Peyer's patch (tissue), 4 donors: Measurements from ENCODE around the gene NUAK1. TPM values are rescaled to one million over a fixed set of nuclear protein-coding genes. Genes with fewer than 3 reads are reported as not detected.

Experiments
- DNase-seq, 3 donors: peaks; one replicate each; pipeline ENCODE4 v3.0.0-alpha.2; 2017 to 2019
- H3K27ac ChIP-seq, 4 donors: fragments of 200-600 bp; sonication (generic); one replicate each; pipeline ENCODE4 v1.5.1; 2016 to 2019
- H3K27me3 ChIP-seq, 2 donors: fragments of 200-600 bp; sonication (generic); one replicate each; pipeline ENCODE4 v1.5.1; 2019
- H3K36me3 ChIP-seq, 3 donors: fragments of 200-600 bp; sonication (generic); one replicate each; pipeline ENCODE4 v1.5.1; 2016 to 2019
- H3K4me1 ChIP-seq, 4 donors: fragments of 200-600 bp; sonication (generic); one replicate each; pipeline ENCODE4 v1.5.1; 2016 to 2019
- H3K4me3 ChIP-seq, 4 donors: fragments of 200-600 bp; sonication (generic); 1 replicate in 3 of 4; 2 replicates in 1 of 4; pipeline ENCODE4 v1.5.1; 2016 to 2019; ENCODE audit warnings: mild to moderate bottlenecking in 1 of 4
- H3K9me3 ChIP-seq, 4 donors: fragments of 200-600 bp; sonication (generic); one replicate each; pipeline ENCODE4 v1.5.1; 2016 to 2019; ENCODE audit warnings: mild to moderate bottlenecking in 1 of 4
- POLR2A ChIP-seq, 2 donors: fragments of 450-650 bp; IDR thresholded peaks; one replicate each; pipeline ENCODE4 v1.5.1; 2017; ENCODE audit warnings: antibody characterized with exemption in 2 of 2, mild to moderate bottlenecking in 2 of 2, moderate library complexity in 2 of 2
- total RNA-seq, 4 donors: library from RNA; depleted of rRNA; stranded (reverse); fragments of >200 nt; gene quantifications; one replicate each; pipeline ENCODE4 v1.1.0, GENCODE V29; 2016
- TF ChIP-seq, protein P1 (sequence below), 6 experiments: fragments of 450-650 bp in 4 of 6; fragments of 200-600 bp in 2 of 6; sonication (generic) in 1 of 6; IDR thresholded peaks; one replicate each; pipeline ENCODE4 v1.5.1; 2017 to 2019; ENCODE audit warnings: antibody characterized with exemption in 6 of 6, mild to moderate bottlenecking in 3 of 6, moderate library complexity in 1 of 6

NUAK1 gene
- total RNA-seq, 4 donors from 2014 or later: 2.1 to 7.7 (median 4.6) TPM

DNA sequence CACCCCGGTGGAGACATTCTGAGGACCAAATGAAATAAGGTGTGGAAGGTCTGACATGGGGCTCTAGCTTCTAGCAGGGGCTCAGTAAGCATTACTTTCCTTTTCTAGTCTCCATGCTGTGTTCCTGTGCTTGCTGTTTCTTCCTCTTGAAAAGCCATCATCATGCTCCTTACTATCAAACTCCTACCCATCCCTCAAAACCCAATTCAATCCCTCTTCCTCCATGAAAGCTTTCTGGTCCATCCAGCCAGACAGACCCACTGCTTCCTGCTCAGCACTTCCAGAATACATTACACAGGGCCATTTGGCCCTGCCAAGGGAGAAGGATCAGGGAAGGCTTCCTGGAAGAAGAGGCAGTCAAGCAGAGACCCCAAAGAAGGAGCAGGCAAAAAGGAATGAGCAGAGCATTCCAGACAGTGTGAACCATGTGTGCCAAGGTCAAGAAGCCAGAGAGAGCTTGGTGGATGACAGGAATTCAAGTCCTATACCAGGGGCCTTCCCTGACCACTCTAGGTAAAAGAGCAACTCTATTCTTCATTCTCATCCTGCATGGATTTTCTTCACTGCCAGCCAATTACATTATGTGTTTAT lies 59.5 kb downstream of the NUAK1 start:
- Histone ChIP-seq H3K9me3 (no peaks in the 10 kb centered on the region), H3K27me3 (no peaks in the 10 kb centered on the region), H3K4me1 (peaks cover 0 to 5% (median 0%) of the 10 kb centered on the region in 4 donors), H3K4me3 (no peak overlapping the region), H3K27ac (no peak overlapping the region), H3K36me3 (no peaks in the 10 kb centered on the region)
- TF ChIP-seq POLR2A (IDR thresholded peaks at IDR 0.05): no peak
- TF ChIP-seq, protein P1, sequence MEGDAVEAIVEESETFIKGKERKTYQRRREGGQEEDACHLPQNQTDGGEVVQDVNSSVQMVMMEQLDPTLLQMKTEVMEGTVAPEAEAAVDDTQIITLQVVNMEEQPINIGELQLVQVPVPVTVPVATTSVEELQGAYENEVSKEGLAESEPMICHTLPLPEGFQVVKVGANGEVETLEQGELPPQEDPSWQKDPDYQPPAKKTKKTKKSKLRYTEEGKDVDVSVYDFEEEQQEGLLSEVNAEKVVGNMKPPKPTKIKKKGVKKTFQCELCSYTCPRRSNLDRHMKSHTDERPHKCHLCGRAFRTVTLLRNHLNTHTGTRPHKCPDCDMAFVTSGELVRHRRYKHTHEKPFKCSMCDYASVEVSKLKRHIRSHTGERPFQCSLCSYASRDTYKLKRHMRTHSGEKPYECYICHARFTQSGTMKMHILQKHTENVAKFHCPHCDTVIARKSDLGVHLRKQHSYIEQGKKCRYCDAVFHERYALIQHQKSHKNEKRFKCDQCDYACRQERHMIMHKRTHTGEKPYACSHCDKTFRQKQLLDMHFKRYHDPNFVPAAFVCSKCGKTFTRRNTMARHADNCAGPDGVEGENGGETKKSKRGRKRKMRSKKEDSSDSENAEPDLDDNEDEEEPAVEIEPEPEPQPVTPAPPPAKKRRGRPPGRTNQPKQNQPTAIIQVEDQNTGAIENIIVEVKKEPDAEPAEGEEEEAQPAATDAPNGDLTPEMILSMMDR (IDR thresholded peaks at IDR 0.05): no peak
- DNase-seq: no peak

- Histone ChIP-seq H3K27ac (no peak overlapping the region), H3K36me3 (no peaks in the 10 kb centered on the region), H3K4me3 (no peak overlapping the region), H3K4me1 (peaks cover 0 to 5% (median 0%) of the 10 kb centered on the region in 4 donors), H3K27me3 (no peaks in the 10 kb centered on the region), H3K9me3 (no peaks in the 10 kb centered on the region)
- no peak for DNase-seq
- TF ChIP-seq, protein P1 (IDR thresholded peaks at IDR 0.05): no peak
- TF ChIP-seq POLR2A (IDR thresholded peaks at IDR 0.05): no peak
Observed at GRCh38 chr12:106078358-106079010, 60.3 kb downstream of the NUAK1 start.

DNA sequence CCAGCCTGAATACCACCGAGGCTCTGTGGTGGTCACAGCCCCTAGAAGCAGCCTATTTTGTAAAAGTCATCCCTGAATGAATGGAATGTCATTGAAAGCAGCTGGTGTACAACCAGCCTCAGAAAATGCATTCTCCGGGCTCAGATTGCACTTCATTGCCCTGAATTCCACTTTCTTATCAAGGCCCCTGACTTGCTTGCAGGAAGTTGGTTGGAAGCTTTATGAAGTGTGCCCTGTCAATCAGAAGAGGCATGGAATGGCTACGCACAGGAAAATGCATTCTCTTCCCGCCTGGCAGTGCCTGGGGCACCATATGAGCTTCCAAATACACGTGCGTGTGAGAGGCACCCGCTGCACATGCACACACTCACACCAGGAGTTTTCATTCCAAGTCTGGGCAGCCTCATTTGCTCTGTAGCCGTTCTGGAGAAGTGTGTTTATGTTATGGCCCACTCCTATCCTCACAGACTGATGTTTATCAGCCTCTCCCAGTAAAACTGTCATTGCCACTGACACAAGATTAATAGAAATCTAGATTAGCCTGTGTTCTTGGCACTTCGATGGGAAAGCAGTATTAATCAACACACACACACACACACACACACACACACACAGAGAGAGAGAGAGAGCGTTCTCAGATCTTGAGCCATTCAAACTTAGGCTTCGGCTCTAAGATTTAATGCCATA lies 63.9 kb downstream of the NUAK1 start:
- H3K36me3 ChIP-seq: no peaks in the 10 kb centered on the region
- no peak overlapping the region for H3K4me3 ChIP-seq
- H3K27me3 ChIP-seq: no peaks in the 10 kb centered on the region
- no peak for DNase-seq
- peaks cover 0 to 5% (median 0%) of the 10 kb centered on the region in 4 donors for H3K4me1 ChIP-seq
- TF ChIP-seq, protein P1 (IDR thresholded peaks at IDR 0.05): no peak
- TF ChIP-seq POLR2A (IDR thresholded peaks at IDR 0.05): no peak
- no peaks in the 10 kb centered on the region for H3K9me3 ChIP-seq
- no peak overlapping the region for H3K27ac ChIP-seq

DNA sequence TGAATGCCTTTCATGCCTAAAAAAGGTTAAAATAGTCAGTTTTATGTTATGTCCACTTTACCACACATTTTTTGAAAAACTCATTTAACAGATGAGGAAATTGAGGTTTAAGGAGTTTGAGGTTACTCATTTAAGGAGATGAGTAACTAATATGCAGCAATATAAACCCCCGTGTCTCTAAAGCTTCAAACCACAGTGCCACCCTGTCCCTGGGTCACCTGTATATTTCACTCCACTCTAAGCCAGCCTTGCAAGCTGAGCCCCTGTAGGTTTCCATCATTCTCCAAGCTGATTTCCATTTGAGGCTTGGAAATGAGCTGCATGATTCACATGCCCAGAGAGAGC lies 64.4 kb downstream of the NUAK1 start:
- H3K4me1 ChIP-seq: peaks cover 0 to 5% (median 0%) of the 10 kb centered on the region in 4 donors
- TF ChIP-seq POLR2A (IDR thresholded peaks at IDR 0.05): no peak

GRCh38 chr12:106073179-106073578 lies 65.6 kb downstream of the NUAK1 start:
- H3K27ac ChIP-seq: no peak overlapping the region
- no peaks in the 10 kb centered on the region for H3K36me3 ChIP-seq
- no peak overlapping the region for H3K4me3 ChIP-seq

More for the DNA sequence above, 64.4 kb downstream of the NUAK1 start:
- Histone ChIP-seq H3K27ac (no peak overlapping the region), H3K9me3 (no peaks in the 10 kb centered on the region), H3K4me3 (no peak overlapping the region), H3K27me3 (no peaks in the 10 kb centered on the region), H3K36me3 (no peaks in the 10 kb centered on the region)
- DNase-seq: no peak

More at GRCh38 chr12:106073179-106073578, 65.6 kb downstream of the NUAK1 start:
- H3K27me3 ChIP-seq: no peaks in the 10 kb centered on the region
- H3K9me3 ChIP-seq: no peaks in the 10 kb centered on the region
- no peak for DNase-seq
- H3K4me1 ChIP-seq: peaks cover 0 to 5% (median 0%) of the 10 kb centered on the region in 4 donors
- TF ChIP-seq, protein P1 (IDR thresholded peaks at IDR 0.05): no peak
- no peak for TF ChIP-seq POLR2A (IDR thresholded peaks at IDR 0.05)
